NB4 (cell line): ENCODE data around the gene RPS6KC1.

Experiments
- DNase-seq: peaks from one replicate; pipeline ENCODE4 v3.0.0; 2010; ENCODE audit warnings: low read depth
- H3K4me3 ChIP-seq: one replicate; pipeline ENCODE4 v1.5.1; 2011; ENCODE audit warnings: mild to moderate bottlenecking, low read depth, low read length, moderate library complexity
- CTCF ChIP-seq: IDR thresholded peaks from one replicate; pipeline ENCODE4 v1.5.1; 2012; ENCODE audit warnings: low read depth, low read length
- MAX ChIP-seq: IDR thresholded peaks from 2 replicates; pipeline ENCODE4 v1.6.1; 2011; ENCODE audit warnings: low read depth, low read length
- MYC ChIP-seq: IDR thresholded peaks from 2 replicates; pipeline ENCODE4 v1.6.1; 2011; ENCODE audit warnings: low read depth, low read length
- POLR2A ChIP-seq: IDR thresholded peaks from 2 replicates; pipeline ENCODE4 v1.6.1; 2011; ENCODE audit warnings: mild to moderate bottlenecking; ENCODE audit not compliant: insufficient read length; ENCODE audit errors: extremely low read depth

Gene RPS6KC1

DNA sequence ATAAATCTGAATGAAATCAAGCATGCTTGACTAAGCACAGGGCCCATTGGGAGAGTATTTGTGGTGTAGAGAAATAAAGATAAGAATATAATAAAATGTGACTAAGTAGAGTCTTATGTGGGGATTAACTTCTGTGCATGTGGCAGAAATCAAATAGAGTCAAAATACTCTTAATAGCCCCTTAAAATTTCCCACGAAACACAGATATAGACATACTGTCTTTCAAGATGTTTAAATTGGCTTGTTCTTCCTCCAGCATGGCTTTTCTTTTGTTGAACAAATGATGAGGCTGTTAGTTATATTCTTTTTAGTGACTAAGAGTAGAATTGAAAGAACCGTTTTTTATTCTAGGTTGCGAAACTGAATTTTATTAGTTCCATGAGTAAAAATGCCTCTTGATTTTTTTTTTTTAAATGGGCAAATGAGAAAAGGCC lies 112.3 kb downstream of the RPS6KC1 start:
- no peak overlapping the region for H3K4me3 ChIP-seq
- TF ChIP-seq MYC (no peak), POLR2A (no peak), MAX (no peak), CTCF (no peak)
- no peak for DNase-seq

GRCh38 chr1:213164561-213164960 lies 113.5 kb downstream of the RPS6KC1 start:
- TF ChIP-seq MAX (no peak), POLR2A (no peak), MYC (no peak), CTCF (no peak)
- no peak overlapping the region for H3K4me3 ChIP-seq
- no peak for DNase-seq

DNA sequence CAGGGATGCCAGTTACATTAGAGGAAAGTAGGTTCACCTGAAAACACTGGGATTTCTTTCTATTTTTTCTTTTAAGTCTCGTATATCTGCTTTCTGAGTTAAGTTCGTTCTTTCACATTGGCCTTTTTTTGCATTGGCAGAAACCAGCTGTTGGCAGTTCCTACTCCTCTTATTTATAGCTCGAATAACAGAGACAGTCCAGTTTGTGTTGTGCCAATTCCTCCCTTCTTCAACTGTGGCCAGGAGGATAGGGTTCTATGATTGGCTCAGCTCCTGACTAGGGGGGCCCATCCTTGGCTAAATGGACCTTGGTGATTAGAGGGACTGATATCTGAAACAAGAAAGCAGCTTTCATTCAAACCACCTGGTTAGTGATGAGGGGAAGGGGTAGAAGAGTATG lies 115.8 kb downstream of the RPS6KC1 start:
- no peak for TF ChIP-seq MYC
- no peak for TF ChIP-seq MAX
- no peak for TF ChIP-seq POLR2A
- no peak for TF ChIP-seq CTCF
- H3K4me3 ChIP-seq = no peak overlapping the region
- no peak for DNase-seq

GRCh38 chr1:213171711-213172110 lies 120.7 kb downstream of the RPS6KC1 start:
- no peak for DNase-seq
- TF ChIP-seq MYC (no peak), CTCF (no peak), POLR2A (no peak), MAX (no peak)
- H3K4me3 ChIP-seq = no peak overlapping the region

GRCh38 chr1:213176341-213176740 lies 125.3 kb downstream of the RPS6KC1 start:
- H3K4me3 ChIP-seq = no peak overlapping the region
- no peak for DNase-seq
- TF ChIP-seq MAX = no peak
- no peak for TF ChIP-seq POLR2A
- TF ChIP-seq CTCF = no peak
- TF ChIP-seq MYC = no peak

DNA sequence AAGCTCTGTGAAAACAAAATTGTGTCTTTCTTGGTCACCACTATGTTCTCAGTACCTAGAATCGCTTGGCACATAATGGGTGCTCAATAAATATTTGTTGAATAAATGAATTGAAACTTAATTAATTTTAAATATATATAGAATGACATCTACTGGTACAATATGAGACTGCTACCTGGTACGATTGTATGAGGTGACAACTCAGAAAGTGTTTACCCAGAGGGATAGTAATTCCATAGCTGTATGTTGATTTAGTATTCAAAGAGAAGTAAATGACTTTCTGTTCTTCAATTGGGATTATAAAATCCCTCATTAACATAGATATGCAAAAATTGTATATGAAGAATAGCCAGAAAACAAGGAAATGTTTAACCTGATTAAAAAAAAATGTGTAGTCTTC lies 128.7 kb downstream of the RPS6KC1 start:
- DNase-seq = no peak
- H3K4me3 ChIP-seq = no peak overlapping the region
- TF ChIP-seq CTCF (no peak), POLR2A (no peak), MYC (no peak), MAX (no peak)
